Daoy (cell line): ENCODE results near the gene CH25H. TPM values are rescaled to one million over a fixed set of nuclear protein-coding genes. Genes with fewer than 3 reads are reported as not detected.
A peak's percentile ranks its signal among the peaks of the same experiment; 100 is the strongest.
"Not testable (repeated sequence)": the region's sequence is repeated elsewhere in the genome, so short reads cannot be mapped to it uniquely, and the experiment has no call there.

Experiments used
- DNase-seq: peaks from one replicate; pipeline ENCODE4 v3.0.0-alpha.2; 2015; ENCODE audit warnings: low read depth
- total RNA-seq: library from RNA; depleted of rRNA; stranded (reverse); fragments of >200 nt; shearing (Covaris generic); gene quantifications from 2 replicates; pipeline ENCODE4 v1.2.3, GENCODE V29; 2014

The CH25H gene
- total RNA-seq, 1 experiment from 2014 or later, result 0.80 TPM

- no peak for DNase-seq
Observed at GRCh38 chr10:89201345-89202032, 5.6 kb downstream of the CH25H start.

GRCh38 chr10:89197473-89197872 lies 9.6 kb downstream of the CH25H start:
- DNase-seq, result no peak

GRCh38 chr10:89191301-89191700 lies 15.8 kb downstream of the CH25H start:
- not testable (repeated sequence) for DNase-seq

- DNase-seq, result no peak
Observed at GRCh38 chr10:89189211-89189734, 17.8 kb downstream of the CH25H start.

DNA sequence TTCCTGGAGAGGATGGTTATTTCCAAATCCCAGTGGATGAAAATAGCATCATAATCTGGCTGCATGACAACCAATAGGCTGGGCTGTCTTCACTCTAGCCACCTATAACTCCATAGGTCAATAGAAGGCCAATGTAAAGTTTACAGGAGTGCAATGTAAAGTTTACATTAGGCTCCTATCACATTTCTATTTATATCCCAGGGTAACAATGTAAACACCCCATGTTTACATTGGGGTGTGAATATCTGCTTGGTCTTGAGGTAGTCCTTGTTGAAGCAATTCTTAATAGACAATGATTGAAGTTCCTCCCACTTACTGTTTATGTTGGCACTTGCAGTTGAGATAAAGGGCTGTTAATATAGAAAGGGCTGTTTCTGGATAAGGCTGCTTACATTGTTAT lies 21.5 kb downstream of the CH25H start:
- no peak for DNase-seq

GRCh38 chr10:89184638-89185037 lies 22.5 kb downstream of the CH25H start:
- DNase-seq, result no peak

DNA sequence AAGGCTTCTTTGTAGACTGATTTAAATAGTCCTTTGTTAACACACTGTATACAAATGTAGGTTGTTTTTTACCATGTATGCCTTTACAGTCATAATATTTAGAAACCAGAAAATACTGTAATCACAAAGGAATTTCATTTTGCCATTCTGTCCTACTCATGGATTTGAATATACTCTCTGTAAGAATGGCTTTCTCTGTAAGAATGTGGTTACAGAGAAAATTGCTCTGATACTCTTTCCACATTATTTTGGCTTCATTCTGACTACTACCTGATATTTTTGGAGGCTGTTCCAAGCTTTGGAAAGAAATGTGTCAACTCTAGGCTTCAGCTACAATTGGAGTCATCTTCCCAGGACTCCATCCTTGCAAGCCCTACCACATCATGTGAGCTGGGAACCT lies 23.5 kb downstream of the CH25H start:
- DNase-seq, result no peak

DNA sequence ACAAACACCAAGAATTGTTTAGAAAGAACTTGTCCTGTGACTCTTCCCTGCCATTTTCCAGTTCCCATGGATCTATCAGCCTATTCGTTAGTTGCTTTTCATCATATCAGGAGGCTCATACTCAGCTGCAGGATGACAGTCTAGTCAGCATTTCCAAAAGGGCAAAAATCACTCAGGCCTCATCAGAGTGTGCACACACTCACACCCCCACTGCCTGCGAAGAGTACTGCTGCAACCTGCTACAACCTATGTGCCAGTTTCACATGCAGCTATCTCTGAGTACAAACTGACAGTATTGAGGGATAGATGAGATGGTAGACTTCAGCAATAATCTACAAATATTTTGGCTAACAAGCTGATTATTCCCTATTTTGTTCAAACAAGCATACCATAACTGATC lies 24.2 kb downstream of the CH25H start:
- DNase-seq, result no peak

GRCh38 chr10:89175816-89176215 lies 31.3 kb downstream of the CH25H start:
- DNase-seq, result no peak

GRCh38 chr10:89173075-89173474 lies 34.0 kb downstream of the CH25H start:
- DNase-seq, result no peak

DNA sequence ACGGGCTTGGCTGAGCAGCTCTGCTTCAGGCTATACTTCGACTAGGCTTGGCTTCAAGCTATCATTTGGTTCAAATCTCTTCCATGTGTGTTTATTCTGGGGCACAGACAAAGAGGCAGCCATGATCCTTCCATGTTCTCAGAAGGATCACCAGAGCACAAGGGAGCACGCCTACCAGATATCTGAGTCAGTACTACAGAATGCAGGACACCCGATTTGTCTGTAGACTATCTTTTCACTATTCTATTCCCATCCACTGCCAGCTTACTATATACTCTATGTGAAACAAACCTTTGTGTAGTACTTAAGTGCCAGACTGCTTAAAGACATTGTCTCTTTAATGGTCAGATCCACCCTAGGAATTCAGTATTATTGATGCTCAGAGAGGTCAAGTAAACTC lies 35.1 kb downstream of the CH25H start:
- DNase-seq, result no peak

GRCh38 chr10:89171263-89171872 lies 35.7 kb downstream of the CH25H start:
- no peak for DNase-seq

DNA sequence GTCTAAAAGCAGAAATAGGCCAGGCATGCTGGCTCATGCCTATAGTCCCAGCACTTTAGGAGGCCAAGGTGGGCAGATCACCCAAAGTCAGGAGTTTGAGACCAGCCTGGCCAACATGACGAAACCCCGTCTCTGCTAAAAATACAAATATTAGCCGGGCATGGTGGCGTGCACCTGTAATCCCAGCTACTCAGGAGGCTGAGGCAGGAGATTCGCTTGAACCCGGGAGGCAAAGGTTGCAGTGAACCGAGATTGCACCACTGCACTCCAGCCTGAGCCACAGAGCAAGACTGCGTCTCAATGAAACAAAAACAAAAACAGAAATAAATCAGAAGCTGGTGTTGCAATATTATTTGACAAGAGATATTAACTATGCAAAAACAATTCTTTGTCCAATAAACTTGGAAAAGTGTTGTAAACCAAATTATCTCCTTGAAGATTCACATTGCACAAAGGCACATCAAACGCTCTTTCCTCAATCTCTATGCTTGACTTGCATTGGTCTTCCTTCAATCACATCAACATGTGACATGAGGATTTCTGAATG lies 38.7 kb downstream of the CH25H start:
- DNase-seq, result not testable (repeated sequence)

DNA sequence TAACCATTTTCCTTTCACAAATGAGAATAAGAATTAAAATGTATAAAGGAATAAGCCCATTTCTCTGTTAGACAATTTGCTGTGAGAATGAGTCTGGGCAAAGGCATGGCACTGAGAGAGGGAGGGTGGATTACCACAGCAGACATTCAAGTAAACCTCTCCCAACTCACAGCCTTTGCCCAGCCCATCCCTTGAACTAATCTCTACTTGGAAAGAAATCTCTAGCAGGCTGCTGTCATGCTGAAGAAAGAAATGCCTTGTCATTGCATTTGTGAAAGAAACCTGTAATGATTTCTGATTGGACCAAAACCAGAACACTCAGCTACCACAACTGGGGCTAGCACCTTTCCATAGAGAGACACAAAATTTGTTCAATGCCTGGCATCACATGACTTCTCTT lies 39.2 kb downstream of the CH25H start:
- no peak for DNase-seq

DNA sequence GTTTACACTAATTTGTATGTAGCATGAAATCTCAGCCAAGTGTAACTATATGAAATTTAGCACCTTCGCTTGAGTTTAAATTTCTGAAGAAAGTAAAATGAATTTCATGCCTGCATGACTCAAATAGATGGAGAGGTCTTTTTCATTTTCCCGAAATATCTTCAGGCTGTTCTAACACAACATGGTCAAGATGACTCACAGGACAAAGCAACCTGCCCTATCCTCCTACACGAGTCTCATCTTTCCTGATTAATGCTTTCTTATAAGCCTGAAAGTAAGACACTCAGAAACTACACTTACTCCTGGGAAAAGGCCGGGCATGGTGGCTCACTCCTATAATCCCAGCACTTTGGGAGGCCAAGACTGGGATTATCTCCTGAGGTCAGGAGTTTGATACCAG lies 41.2 kb downstream of the CH25H start:
- DNase-seq, result peak; percentile 17

GRCh38 chr10:89164920-89165319 lies 42.2 kb downstream of the CH25H start:
- no peak for DNase-seq

DNA sequence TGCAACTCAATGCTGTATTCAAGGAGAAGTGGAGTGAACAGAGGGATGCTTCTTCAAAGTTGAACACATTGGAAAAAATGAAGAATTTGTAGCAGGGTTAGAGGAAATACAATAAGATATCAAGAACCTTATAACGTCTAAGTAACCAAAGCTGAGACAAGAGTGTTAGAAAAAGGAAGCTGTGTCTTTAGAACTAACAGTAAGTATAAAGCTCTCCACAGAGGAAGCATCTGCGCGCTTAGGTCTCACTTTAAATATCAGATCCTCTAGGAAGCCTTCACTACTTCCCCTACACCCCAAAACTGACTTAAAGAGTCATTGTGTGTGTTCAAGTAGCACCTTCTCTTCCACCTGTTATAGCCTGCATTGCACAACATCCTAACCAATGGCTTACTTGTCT lies 43.0 kb downstream of the CH25H start:
- no peak for DNase-seq

DNA sequence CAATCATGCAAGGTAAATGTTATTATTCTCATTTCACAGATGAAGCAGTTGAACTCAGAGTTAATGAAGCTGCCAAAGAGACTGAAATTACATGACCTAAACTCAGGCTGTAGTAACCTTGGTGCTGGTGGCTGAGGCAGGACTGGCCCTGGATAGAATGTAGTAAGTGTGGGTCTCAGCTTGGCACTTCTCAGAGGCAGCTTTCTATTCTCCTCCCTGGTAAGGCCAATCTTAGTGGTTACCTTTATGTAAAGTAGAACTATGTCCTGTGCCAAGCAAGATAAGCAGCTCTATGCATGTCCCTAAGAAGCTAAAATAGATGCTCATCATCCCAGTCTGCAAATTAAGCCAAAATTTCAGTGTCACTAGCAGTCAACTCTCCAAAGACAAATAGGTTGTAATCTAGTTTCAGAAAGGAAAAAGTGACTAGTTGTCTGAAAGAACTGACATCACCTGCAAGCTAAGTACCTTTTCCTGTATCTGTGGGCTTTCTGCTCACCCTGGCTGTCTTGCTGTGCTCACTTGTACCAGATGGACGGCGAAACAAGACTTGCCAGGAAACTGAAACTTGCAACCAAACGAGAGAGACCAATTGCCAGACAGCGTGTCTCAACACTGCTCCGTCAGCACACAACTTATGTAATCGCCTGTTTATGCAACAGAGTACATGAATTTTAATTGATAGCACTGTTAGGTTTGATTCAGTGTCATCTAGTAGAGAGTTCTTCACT lies 43.7 kb downstream of the CH25H start:
- no peak for DNase-seq

DNA sequence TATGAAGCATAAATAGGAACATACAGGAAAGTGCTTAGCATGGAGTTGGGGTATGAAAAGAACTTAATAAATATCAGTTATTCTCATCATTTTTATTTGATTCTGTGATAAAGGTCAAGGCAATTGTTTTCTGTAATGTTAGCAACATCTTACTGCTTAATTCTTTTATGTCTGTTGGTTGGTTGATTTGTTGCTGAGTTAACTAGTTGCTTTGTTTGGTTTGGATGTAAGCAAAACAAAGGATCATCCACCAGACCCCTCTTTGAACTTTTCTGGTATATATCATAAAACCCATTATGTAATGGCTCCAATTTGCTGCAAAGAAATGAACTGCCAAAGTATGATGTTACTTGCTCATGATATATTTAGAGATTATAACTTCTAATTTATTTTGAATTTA lies 44.5 kb downstream of the CH25H start:
- DNase-seq, result no peak

- no peak for DNase-seq
Observed at GRCh38 chr10:89160339-89160738, 46.8 kb downstream of the CH25H start.

- no peak for DNase-seq
Observed at GRCh38 chr10:89159761-89160160, 47.4 kb downstream of the CH25H start.

- DNase-seq, result no peak
Observed at GRCh38 chr10:89159316-89159715, 47.8 kb downstream of the CH25H start.

GRCh38 chr10:89158446-89158845 lies 48.7 kb downstream of the CH25H start:
- DNase-seq, result peak; percentile 41
